Lung microvascular endothelial cell (primary cell): ENCODE data around the gene WDR64. TPM values are rescaled to one million over a fixed set of nuclear protein-coding genes. Genes with fewer than 3 reads are reported as not detected.
"Not testable (repeated sequence)": the region's sequence is repeated elsewhere in the genome, so short reads cannot be mapped to it uniquely, and the experiment has no call there.

Experiments
- DNase-seq, 2 donors: peaks; one replicate each; pipeline versions ENCODE4 v3.0.0 to v3.0.0-alpha.2; 2010; ENCODE audit warnings: low read depth in 2 of 2
- total RNA-seq: library from RNA; depleted of rRNA; stranded (reverse); fragments of >200 nt; gene quantifications from 2 replicates; pipeline ENCODE4 v1.2.1, GENCODE V29; 2014

The WDR64 gene
- total RNA-seq, 1 donor from 2014 or later = not detected

DNA sequence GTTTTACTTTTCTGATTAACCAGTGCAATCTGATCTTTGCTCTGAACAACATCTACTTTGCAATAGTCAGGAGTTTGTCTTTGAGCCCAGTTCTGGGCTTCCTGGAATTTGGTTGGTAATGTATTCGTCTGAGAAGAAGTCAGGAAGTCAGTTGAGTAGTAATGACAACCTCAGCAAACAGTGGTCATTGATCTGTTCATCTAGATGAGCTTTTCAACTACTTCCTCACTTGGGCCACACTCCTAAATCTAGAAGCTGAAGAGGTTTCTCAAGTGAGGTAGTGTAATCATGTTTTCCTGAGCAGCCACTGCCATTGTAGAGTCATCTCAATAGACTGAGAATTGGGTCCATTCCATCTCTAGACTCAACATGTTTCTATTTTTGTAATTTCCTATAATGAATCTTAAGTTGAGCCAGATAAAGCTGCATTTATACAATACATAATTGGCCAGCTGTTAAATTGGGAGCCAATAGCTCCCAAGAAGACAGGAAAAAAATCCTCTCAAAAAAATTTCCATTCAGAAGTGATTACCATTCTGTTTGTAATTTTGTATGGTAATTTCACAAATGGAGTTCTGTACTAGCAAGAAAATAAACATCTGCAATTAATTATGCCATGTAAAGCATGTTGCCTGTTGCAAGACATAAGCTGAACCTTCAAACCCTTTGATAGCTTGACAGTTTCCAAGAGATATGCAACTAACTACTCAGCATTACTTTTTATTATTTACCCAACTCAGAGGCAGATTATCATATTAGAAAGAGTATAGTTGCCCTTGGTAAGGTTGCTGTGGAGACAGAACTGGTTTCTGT is 49.6 kb downstream of the WDR64 start:
- no peak for DNase-seq

GRCh38 chr1:241702442-241703373 is 50.6 kb downstream of the WDR64 start:
- no peak for DNase-seq

DNA sequence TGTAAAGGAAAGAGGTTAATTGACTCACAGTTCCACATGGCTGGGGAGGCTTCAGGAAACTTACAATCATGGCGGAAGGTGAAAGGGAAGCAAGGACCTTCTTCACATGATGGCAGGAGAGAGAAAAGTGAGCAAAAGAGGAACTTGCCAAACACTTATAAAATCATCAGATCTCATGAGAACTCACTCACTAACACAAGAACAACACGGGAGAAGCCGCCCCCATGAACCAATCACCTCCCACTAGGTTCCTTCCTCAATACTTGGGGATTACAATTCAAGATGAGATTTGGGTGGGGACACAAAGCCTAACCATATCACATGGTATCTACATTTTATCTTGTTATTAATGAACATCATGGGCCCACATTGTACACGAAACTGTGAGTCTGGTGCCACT is 51.7 kb downstream of the WDR64 start:
- DNase-seq = not testable (repeated sequence)

GRCh38 chr1:241706257-241706656 is 54.2 kb downstream of the WDR64 start:
- no peak for DNase-seq

- DNase-seq = no peak
These were observed 54.9 kb downstream of the WDR64 start for GRCh38 chr1:241706967-241707366.

GRCh38 chr1:241707442-241707841 is 55.4 kb downstream of the WDR64 start:
- no peak for DNase-seq

DNA sequence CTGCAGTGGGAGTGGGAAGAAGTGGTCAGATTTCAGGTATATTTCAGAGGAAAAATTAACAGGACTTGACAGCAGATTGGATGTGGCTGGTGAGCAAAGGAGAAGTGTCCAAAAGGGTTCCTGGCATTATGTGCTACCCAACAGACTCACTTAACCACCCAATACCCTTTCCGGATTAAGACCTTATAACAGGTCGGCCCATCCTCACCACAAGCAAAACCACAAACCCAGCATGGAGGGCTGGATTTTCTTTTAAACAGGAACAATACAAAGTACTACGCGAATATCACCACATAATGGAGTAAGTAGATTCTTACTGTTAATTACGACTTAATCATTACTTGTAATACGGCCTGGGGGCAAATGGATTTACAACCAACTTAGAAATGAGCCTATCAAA is 59.2 kb downstream of the WDR64 start:
- DNase-seq = no peak

DNA sequence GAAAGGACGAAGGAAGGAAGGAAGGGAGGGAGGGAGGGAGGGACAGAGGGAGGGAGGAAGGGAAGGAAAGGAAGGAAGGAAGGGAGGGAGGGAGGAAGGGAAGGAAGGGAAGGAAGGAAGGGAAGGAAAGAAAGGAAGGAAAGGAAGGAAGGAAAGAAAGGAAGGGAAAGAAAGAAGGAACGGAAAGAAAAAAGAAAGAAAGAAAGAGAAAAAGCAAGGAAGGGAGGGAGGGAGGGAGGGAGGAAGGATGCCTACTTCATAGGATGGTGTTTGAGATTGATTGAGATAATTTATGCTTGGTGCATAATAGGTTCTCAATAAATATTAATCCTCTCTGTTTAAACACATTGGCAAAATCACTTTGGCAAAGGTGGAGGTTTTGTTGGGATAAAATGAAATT is 61.2 kb downstream of the WDR64 start:
- DNase-seq = no peak

DNA sequence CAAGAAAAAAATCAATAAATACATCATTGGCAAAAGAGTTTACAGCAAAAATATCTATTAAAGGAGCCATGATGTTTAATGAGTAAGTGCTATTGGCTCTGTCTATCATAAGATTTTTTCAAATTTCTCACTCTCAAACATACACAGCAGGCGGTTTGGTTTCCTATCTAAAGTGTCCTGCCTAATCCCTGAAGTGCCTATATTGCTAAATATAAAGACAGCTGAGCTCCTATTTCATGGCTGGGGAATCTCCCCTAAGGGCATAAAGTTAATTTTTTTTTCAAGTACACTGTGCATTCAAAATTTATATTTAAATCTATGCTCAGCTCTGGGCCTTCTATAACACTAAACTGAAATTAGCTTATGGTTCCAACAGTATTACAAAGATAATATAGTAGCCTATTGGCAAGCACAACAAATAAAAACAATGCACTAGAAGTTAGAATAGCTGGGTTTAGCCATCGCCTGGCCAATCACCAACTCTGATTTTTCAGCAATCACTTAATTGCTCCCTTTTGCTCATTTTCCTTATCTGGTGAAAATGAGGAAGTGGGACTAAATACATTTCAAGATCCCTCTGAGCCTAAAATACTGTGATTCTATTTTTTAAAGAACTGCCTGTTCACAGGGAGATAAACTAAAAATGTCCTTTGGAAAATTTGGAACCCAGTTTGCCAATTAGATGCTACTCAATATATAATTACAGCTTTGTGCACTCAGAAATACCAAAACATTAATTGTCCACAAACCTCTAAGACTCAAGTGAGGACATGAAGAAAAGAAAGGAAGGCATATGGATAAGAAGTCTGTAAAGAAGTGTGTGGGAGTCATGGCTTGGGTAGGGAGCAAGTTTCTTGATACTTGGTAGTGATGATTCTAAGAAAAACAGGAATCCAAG is 62.5 kb downstream of the WDR64 start:
- DNase-seq = no peak

DNA sequence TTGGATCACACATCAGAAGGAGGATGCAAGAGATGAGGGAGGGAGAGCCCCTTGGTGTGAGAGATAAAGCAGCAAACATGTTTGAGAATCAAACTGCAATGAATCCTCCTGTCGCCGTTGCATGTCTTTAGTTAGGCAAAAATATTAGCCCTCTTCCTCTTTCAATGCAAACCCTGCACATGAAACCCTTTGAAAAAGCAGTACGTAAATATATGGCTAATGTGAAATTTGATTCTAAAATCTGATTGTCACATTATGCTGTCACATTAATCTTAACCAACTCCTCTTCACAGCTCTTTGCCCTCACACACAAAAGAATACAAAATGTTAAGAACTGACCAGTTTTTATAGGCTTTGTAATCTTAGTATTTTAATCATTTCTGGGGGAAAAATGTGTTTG is 63.4 kb downstream of the WDR64 start:
- no peak for DNase-seq

DNA sequence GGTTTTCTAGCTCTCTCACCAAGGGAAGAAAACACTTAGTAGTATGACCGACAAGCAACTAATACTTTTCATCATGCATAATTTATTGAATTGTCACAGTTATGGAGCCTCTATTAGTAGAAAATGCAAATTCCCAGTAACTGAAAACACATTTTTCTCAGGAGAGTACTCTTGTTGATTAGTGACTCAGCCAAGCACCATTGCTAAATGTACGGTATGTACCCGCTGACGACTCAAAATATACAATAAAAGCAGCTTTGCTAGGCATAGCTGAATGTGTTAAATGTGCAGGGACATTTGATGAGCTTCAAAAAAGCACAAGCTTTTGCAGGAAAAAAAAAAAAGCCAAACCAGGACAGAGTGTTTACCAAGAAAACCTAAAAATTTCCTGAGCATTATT is 63.9 kb downstream of the WDR64 start:
- DNase-seq = no peak

DNA sequence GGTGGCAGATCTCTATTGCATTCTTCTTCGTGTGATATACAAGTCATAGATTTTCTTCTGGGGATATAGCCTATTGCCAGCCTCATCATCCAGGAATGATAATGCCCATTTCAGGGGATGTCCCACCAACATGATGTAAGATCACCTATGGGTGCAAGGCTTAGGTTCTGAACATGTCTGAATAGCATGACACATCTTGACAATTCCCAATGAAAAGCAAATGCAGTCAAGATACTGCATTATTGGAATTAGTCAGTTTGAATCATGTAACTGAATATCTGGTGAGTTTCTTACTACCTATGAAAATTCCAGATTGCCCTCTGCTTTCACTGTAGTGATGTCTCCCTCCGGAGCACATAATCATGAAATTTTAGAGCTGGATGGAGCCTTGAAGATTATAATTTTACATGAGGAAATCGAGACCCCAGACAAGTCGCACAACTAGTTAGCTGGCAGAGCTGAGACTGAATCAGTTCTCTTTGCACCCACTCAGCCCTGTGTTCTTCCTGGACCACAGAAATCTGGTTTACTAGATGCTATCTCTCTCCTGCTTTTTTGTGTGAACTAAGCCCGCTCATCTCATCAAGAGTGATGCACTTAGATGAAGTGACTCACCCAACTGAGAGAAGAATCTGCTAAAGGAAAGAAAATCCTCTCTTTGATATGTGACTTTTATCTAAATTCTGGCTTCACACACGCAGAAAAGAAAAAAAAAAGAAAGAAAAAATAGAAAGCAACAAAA is 65.0 kb downstream of the WDR64 start:
- no peak for DNase-seq

- no peak for DNase-seq
These were observed 65.9 kb downstream of the WDR64 start for GRCh38 chr1:241717975-241718374.

- DNase-seq = no peak
These were observed 68.9 kb downstream of the WDR64 start for GRCh38 chr1:241721011-241721410.

DNA sequence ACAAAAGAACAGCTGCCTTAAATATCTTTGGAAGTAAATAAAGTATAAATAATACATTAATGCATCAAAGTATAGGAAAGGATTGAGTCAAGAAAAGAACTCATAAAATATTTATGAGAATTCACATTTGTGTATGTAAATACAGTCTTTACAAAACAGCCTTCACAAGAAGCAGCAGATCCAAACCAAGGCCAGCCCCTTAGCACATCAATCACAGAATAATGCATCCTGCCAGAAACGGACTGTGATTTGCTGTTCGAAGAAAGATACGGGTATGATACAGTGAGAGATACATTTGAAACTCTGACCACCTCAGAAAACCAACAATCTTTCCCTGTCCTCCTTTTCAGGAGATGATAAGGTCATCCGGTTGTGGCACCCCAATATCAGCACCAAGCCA is 70.9 kb downstream of the WDR64 start:
- no peak for DNase-seq

- DNase-seq = no peak
These were observed 72.8 kb downstream of the WDR64 start for GRCh38 chr1:241724741-241725356.

DNA sequence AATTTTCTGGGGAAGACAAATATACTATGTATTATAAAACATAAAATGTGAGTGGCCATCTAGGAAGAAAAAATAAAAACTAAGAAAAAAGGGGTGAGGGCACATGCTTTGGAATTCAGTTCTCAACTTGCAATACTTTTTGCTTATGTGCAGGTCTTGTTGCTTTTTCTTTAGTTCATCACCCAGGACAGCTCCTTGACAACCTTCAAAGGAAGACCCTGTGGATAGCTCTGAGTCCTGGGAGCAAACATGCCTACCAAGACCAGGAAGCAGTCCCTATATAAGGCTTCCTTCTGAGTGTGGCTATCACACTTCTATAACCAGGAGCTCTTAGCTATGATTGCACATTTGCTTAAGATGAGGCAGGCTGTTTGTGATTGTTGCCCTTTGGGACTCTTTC is 78.0 kb downstream of the WDR64 start:
- no peak for DNase-seq

DNA sequence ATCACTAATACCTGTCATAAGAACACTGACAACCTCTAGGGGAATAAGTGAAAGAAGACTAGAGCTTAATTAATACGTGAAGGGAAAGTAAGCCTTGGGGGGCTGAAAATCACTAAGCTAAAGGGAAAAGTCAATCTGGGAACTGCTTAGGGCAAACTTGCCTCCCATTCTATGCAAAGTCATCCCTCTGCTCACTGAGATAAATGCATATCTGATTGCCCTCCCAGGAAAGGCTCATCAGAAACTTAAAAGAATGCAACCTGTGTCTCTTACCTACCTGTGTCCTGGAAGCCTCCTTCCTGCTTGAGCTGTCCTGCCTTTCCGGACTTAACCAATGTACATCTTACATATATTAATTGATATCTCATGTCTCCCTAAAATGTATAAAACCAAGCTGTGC is 81.8 kb downstream of the WDR64 start:
- no peak for DNase-seq

GRCh38 chr1:241734533-241734932 is 82.5 kb downstream of the WDR64 start:
- no peak for DNase-seq

DNA sequence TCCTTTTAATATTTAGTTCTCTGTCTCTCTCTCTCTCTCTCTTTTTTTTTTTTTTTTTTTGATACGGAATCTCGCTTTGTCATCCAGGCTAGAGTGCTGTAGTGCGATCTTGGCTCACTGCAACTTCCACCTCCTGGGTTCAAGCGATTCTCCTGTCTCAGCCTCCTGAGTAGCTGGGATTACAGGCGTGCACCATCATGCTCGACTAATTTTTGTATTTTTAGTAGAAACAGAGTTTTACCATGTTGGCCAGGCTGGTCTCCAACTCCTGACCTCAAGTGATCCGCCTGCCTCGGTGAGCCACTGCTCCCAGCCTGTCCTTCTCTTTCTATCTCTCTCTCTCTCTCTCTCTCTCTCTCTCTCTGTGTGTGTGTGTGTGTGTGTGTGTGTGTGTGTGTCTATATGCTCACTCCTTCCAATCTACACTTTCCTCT is 83.4 kb downstream of the WDR64 start:
- DNase-seq = not testable (repeated sequence)
